C1 segment of cervical spinal cord (tissue), 14 donors: ENCODE measurements around the gene ZNF627.
A peak's percentile ranks its signal among the peaks of the same experiment; 100 is the strongest.
"Not testable (repeated sequence)": the region's sequence is repeated elsewhere in the genome, so short reads cannot be mapped to it uniquely, and the experiment has no call there.

Experiments
- DNase-seq, 14 donors: peaks; one replicate each; lab custom pipeline; 2025; lab: John Stamatoyannopoulos, UW

ZNF627 gene

GRCh38 chr19:11574689-11575088, 22.6 kb upstream of the ZNF627 start:
- no peak for DNase-seq

DNA sequence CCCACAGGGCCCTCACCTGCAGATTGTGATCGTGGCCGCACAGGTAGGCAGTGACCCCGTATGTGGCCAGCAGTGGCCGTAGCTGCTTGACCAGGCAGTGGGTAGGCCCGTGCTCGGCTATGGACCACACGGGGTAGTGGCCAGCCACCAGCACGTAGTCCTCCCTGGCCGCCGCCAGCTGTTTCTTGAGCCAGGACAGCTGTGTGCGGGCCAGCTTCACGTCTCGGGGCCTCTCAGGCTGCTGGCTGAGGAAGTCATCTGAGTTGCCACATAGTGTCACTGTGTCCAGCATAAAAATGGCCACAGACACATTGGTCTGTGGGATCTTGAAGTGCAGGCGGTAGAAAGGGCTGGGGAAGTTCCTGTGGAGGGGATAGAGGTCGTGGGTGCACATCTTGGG, 21.1 kb upstream of the ZNF627 start:
- DNase-seq, result no peak

GRCh38 chr19:11577451-11578257, 19.6 kb upstream of the ZNF627 start, which contains the start of gene ACP5:
Gene ACP5 (minus strand): TSS chr19:11577645. CDS start chr19:11577317, 328 bp downstream.
- DNase-seq, result no peak

DNA sequence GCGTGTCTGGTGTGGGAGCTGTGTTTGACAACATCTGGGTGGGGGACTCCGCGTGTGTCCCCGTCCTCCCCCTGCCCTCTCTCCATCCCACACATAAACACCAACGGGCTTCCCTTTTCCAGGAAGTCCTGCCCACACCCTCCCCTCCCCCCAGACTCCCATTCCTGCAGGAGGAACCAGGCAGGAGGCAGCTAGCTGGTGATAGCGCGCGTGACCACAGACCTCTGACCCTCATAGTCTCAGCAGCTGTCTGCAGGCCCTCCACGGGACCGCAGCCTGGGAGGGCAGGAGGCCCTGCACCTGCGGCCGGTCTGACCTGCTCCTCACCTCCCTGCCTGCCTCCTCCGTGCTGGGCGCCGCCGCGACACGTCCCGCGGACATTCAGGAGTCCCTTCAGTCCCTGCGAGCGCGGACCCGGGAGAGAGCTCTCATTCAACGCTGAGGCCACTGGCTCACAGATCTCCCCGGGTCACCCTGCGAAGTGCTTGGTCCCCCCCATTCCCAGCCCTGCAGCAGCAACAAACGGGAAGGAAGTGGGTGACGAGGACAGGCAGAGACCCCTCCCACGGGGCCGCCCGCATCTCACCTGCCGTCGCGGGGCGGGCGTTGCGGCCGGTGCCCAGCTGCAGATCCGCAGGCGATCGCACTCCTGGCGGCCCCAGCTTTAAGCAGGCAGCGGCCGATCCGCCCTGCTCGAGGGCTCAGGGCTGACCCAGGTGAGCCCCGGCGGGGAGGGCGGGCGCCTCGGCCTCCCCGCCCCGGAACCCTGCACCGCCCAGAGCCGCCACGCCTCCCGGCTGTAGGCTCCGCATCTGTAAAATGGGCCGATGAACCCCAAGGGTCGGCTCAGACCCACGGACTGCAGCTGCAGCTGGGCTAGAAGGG, 18.8 kb upstream of the ZNF627 start:
- peak in 1 of 14 donors; percentile 8 for DNase-seq

GRCh38 chr19:11580116-11580515, 17.2 kb upstream of the ZNF627 start:
- no peak for DNase-seq

- no peak for DNase-seq
These were observed 15.5 kb upstream of the ZNF627 start for GRCh38 chr19:11581740-11582139.

DNA sequence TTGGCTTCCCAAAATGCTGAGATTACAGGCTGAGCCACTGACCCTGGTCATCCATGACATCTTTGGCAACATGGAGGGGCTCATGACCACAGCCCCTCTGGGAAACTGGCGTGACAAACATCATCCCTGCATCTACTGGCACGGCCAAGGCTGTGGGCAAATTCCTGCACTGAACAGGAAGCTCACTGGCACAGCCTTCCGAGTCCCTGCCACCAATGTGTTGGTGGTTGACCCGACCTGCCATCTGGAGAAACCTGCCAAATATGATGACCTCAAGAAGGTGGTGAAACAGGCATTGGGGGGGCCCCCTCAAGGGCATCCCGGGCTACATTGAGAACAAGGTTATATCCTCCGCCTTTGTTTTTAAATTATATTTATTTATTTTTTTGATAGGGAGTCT, 11.0 kb upstream of the ZNF627 start:
- no peak for DNase-seq

DNA sequence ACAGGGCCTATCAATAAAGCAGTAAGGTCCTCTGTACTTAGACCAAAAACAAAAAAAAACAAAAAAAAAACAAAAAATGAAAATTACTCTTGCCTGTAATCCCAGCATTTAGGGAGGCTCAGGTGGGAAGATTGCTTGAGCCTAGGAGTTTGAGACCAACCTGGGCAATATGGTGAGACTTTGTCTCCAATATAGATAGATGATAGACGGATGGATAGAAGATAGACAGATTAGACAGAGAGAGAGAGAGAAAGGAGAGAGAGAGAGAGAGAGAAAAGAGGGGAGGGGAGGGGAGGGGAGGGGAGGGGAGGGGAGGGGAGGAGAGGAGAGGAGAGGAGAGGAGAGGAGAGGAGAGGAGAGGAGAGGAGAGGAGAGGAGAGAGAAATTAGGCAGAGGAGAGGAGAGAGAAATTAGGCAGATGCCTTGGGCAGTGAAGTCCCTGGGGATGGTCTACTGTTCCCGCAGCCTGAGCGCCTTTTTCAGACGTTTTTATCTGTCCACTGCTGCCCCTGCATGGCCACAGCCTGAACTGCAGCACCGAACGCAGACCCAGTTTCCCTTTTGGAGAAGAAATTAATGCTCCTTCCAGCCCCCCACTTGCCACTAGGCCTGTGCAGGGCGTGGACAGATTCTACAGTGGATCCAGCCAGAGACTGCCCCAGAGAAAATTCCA, 9.8 kb upstream of the ZNF627 start:
- DNase-seq, result peak in 12 of 14 donors; percentile 2 to 69 (median 34)

DNA sequence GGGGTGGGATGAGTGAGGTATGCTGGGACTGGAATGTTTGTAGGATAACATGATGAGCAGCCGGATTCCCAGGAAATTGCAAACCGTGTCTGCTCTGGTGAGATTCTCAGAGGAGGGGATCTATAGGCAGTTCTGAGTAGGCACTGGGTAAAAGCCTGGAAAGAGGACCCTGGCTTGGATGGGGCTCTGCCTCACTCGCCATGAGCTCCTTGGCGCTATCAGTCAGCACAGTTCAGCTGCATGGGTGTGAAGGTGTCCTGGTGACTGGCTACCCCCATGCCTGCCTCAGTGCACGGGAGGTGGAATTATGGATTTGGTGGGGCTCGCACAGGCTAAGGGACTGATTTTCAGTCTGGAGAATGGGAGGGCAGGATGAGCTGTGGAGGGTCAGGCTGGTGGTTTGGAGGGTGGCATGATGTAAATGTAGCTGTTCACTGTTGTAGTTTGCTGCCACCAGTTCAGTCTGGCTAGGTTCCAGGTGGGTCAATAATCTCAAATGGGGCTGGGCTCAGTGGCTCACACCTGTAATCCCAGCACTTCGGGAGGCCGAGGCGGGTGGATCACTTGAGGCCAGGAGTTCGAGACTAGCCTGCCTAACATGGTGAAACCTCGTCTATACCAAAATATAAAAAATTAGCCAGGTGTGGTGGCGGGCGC, 9.2 kb upstream of the ZNF627 start:
- peak in 1 of 14 donors; percentile 26 for DNase-seq

GRCh38 chr19:11594084-11594483, 3.2 kb upstream of the ZNF627 start:
- DNase-seq, result no peak

GRCh38 chr19:11596156-11596555, 1.1 kb upstream of the ZNF627 start:
- no peak for DNase-seq

GRCh38 chr19:11598103-11598483, 810 bp downstream of the ZNF627 start:
- DNase-seq, result no peak

GRCh38 chr19:11598746-11599145, 1.5 kb downstream of the ZNF627 start:
- no peak for DNase-seq

DNA sequence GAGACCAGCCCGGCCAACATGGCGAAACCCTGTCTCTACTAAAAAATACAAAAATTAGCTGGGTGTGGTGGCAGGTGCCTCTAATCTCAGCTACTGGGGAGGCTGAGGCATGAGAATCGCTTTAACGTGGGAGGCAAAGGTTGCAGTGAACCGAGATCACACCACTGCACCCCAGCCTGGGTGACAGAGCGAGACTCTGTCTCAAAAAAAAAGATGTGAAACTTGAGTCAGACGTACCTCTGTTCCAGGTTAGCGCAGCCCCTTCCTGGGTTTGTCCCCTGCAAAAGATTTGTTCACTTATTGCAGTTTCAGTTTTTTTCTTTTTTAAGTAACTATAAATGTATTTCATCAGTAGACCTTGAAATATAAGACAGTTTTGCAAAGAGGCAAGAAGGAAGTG, 2.4 kb downstream of the ZNF627 start:
- DNase-seq, result not testable (repeated sequence)

DNA sequence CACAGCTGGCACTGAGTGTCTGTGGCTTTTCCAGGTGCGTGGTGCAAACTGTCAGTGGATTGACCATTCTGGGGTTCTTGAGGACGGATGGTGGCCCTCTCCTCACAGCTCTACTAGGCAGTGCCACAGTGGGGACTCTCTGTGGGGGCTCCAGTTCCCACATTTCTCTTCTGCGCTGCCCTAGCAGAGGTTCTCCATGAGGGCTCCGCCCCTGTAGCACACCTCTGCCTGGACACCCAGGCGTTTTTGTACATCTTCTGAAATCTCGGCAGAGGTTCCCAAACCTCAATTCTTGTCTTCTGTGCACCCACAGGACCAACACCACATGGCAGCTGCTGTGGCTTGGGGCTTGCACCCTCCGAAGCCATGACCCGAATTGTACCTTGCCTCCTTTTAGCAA, 9.2 kb downstream of the ZNF627 start:
- DNase-seq, result no peak

GRCh38 chr19:11611730-11612129, 14.4 kb downstream of the ZNF627 start:
- DNase-seq, result no peak

GRCh38 chr19:11612816-11613511, 15.7 kb downstream of the ZNF627 start:
- no peak for DNase-seq

GRCh38 chr19:11617180-11618062, 20.1 kb downstream of the ZNF627 start:
- no peak for DNase-seq

DNA sequence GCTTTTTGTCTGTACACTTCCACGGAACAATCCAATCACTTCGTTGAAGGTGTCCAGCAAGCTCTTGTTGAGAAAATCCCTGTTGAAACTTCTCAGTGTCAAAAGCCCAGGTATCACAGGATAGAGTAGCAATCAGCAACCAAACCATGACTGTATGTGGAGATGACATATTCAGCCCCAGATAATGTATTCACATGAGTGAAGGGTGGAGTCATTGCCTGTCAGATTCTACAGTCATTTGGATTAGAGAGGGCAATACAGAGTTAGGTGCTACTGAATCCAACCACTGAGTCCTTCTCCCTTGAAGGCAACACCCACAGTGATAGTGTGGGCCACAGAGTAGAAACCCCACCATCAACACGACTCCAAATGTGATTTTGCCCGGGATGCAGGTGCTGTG, 23.3 kb downstream of the ZNF627 start:
- no peak for DNase-seq

DNA sequence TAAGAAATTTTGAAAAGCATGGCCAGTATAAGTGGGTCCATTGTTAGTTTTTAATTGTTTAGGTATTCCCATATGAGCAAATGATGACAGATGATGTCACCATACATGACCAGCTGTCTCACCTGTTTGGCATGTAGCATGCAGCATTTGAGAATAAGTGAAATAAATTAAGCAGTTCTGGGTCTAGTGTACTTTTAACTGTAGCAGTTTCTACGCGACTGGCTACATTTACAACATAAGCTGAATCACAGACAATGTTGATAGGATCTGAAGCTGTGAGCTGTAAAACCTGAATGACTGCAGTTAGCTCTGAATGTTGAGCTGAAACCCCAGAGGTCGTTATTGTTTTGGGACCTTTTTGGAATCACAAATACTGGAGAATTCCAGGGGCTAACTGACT, 25.1 kb downstream of the ZNF627 start:
- not testable (repeated sequence) for DNase-seq
